ENCODE measurements around the gene PCSK2. TPM values are rescaled to one million over a fixed set of nuclear protein-coding genes. Genes with fewer than 3 reads are reported as not detected.

PCSK2 gene
- polyA plus RNA-seq, 3 donors, result not detected

- H3K36me3 Mint-ChIP-seq, result no peaks in the 10 kb centered on the region
- peaks cover 0 to 6% (median 2%) of the 10 kb centered on the region in 7 donors for H3K9me3 Mint-ChIP-seq
- no peak overlapping the region for H3K27ac Mint-ChIP-seq
Measured at GRCh38 chr20:17281478-17281877, 54.6 kb downstream of the PCSK2 start.

GRCh38 chr20:17282501-17282900 is 55.7 kb downstream of the PCSK2 start:
- H3K27me3 ChIP-seq (ENCODE audit: control insufficient read depth in 2 of 2, insufficient read depth in 2 of 2, low read length in 2 of 2), result no peaks in the 10 kb centered on the region
- no peaks in the 10 kb centered on the region for H3K36me3 Mint-ChIP-seq

More at GRCh38 chr20:17281478-17281877, 54.6 kb downstream of the PCSK2 start:
- Histone ChIP-seq H3K27ac (ENCODE audit: low read depth in 1 of 2, low read length in 2 of 2) (no peak overlapping the region), H4K20me1 (ENCODE audit: insufficient read depth, low read length) (no peaks in the 10 kb centered on the region), H3K4me2 (replicated peaks; ENCODE audit: extremely low read depth, low read length, poor library complexity, severe bottlenecking) (no peak overlapping the region), H2AFZ (ENCODE audit: insufficient read depth, low read depth, low read length, poor library complexity, severe bottlenecking) (no peak overlapping the region), H3K36me3 (replicated peaks in 1 of 2; ENCODE audit: control insufficient read depth in 1 of 2, insufficient read depth in 2 of 2, low read length in 2 of 2) (no peaks in the 10 kb centered on the region), H3K4me3 (replicated peaks in 1 of 3; ENCODE audit: low read depth in 2 of 3, low read length in 3 of 3) (no peak overlapping the region), H3K79me2 (ENCODE audit: insufficient read depth, low read length) (no peaks in the 10 kb centered on the region), H3K9ac (ENCODE audit: insufficient read depth, low read length, poor library complexity, severe bottlenecking) (no peak overlapping the region), H3K9me3 (replicated peaks in 1 of 2; ENCODE audit: control insufficient read depth in 1 of 2, insufficient read depth in 1 of 2, low read length in 2 of 2) (no peaks in the 10 kb centered on the region), H3K4me1 (ENCODE audit: control insufficient read depth in 1 of 2, insufficient read depth in 2 of 2, low read length in 2 of 2) (no peaks in the 10 kb centered on the region), H3K27me3 (ENCODE audit: control insufficient read depth in 2 of 2, insufficient read depth in 2 of 2, low read length in 2 of 2) (no peaks in the 10 kb centered on the region)
- no peaks in the 10 kb centered on the region for H3K27me3 Mint-ChIP-seq (ENCODE audit: low read depth in 3 of 3)
- TF ChIP-seq CTCF (IDR thresholded peaks at IDR 0.05), result no peak
- H3K4me1 Mint-ChIP-seq, result no peaks in the 10 kb centered on the region
- no peak for DNase-seq
- H3K4me3 Mint-ChIP-seq, result no peak overlapping the region
- intact Hi-C loops (cut with micrococcal nuclease), result no loop called here

More at GRCh38 chr20:17282501-17282900, 55.7 kb downstream of the PCSK2 start:
- Histone ChIP-seq H3K36me3 (replicated peaks in 1 of 2; ENCODE audit: control insufficient read depth in 1 of 2, insufficient read depth in 2 of 2, low read length in 2 of 2) (no peaks in the 10 kb centered on the region), H3K9ac (ENCODE audit: insufficient read depth, low read length, poor library complexity, severe bottlenecking) (no peak overlapping the region), H3K4me2 (replicated peaks; ENCODE audit: extremely low read depth, low read length, poor library complexity, severe bottlenecking) (no peak overlapping the region), H2AFZ (ENCODE audit: insufficient read depth, low read depth, low read length, poor library complexity, severe bottlenecking) (no peak overlapping the region), H4K20me1 (ENCODE audit: insufficient read depth, low read length) (no peaks in the 10 kb centered on the region), H3K27ac (ENCODE audit: low read depth in 1 of 2, low read length in 2 of 2) (no peak overlapping the region), H3K4me3 (replicated peaks in 1 of 3; ENCODE audit: low read depth in 2 of 3, low read length in 3 of 3) (no peak overlapping the region), H3K4me1 (ENCODE audit: control insufficient read depth in 1 of 2, insufficient read depth in 2 of 2, low read length in 2 of 2) (no peaks in the 10 kb centered on the region), H3K9me3 (replicated peaks in 1 of 2; ENCODE audit: control insufficient read depth in 1 of 2, insufficient read depth in 1 of 2, low read length in 2 of 2) (no peaks in the 10 kb centered on the region), H3K79me2 (ENCODE audit: insufficient read depth, low read length) (no peaks in the 10 kb centered on the region)
- DNase-seq, result no peak
- WGBS (ENCODE audit: insufficient coverage), result no CpG with 5 or more reads among the region's 3 CpGs
- intact Hi-C loops (cut with micrococcal nuclease), result no loop called here
- Mint-ChIP-seq H3K4me3 (no peak overlapping the region), H3K27me3 (ENCODE audit: low read depth in 3 of 3) (no peaks in the 10 kb centered on the region), H3K9me3 (peaks cover 0 to 6% (median 2%) of the 10 kb centered on the region in 7 donors), H3K27ac (no peak overlapping the region), H3K4me1 (no peaks in the 10 kb centered on the region)
- no peak for TF ChIP-seq CTCF (IDR thresholded peaks at IDR 0.05)

Measured in CD14-positive monocyte (primary cell).